ENCODE measurements around the gene MYO9B.

DNA sequence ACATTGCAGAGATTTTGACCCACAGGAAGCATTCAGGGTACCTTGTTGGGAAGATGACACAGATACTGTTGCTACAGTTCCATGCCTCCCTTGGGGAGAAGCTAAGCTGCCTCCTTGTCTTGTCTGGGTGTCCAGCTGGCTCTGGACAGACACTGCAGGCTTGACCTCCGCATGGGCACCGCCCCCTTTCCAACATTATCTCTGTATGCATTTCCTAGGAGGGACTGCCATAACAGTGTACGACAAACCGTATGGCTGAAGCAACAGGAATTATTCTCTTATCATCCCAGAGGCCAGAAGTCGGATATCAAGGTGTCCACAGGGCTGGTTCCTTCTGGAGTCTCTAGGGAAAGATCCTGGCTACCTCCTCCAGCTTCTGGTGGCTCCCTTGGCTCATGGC lies 72.6 kb downstream of the MYO9B start:
- TF ChIP-seq, protein P1, sequence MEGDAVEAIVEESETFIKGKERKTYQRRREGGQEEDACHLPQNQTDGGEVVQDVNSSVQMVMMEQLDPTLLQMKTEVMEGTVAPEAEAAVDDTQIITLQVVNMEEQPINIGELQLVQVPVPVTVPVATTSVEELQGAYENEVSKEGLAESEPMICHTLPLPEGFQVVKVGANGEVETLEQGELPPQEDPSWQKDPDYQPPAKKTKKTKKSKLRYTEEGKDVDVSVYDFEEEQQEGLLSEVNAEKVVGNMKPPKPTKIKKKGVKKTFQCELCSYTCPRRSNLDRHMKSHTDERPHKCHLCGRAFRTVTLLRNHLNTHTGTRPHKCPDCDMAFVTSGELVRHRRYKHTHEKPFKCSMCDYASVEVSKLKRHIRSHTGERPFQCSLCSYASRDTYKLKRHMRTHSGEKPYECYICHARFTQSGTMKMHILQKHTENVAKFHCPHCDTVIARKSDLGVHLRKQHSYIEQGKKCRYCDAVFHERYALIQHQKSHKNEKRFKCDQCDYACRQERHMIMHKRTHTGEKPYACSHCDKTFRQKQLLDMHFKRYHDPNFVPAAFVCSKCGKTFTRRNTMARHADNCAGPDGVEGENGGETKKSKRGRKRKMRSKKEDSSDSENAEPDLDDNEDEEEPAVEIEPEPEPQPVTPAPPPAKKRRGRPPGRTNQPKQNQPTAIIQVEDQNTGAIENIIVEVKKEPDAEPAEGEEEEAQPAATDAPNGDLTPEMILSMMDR (conservative IDR thresholded peaks at IDR 0.05) = no peak
- no peak for TF ChIP-seq EZH2 (IDR thresholded peaks at IDR 0.05; ENCODE audit: low read depth)

Data from PC-9 (cell line).